H1 (cell line): ENCODE data around the gene ARFGEF3. TPM values are rescaled to one million over a fixed set of nuclear protein-coding genes. Genes with fewer than 3 reads are reported as not detected.

Source experiments
- CTCF ChIA-PET: fragments of 300-600 bp; sonication (Branson Sonifier 250); formaldehyde crosslinking; loops from one replicate; lab custom pipeline; 2021; ENCODE audit not compliant: partially characterized antibody; lab: Charles Lee
- POLR2A ChIA-PET: fragments of 300-600 bp; sonication (Branson Sonifier 250); formaldehyde crosslinking; loops from one replicate; lab custom pipeline; 2021; ENCODE audit warnings: inconsistent platforms; ENCODE audit not compliant: partially characterized antibody; lab: Charles Lee
- DNase-seq, 2 experiments: peaks; one replicate each; pipeline versions ENCODE4 v3.0.0 to v3.0.0-alpha.2; 2010 to 2022; ENCODE audit warnings: low spot score in 2 of 2, low read depth in 1 of 2, mixed read lengths in 1 of 2
- FAIRE-seq: peaks from 2 replicates; lab custom pipeline; 2011; peaks lifted over from hg19 to GRCh38; lab: Jason Lieb, UNC
- H2AFZ ChIP-seq: 2 replicates; pipeline ENCODE4 v1.8.1; 2012; ENCODE audit warnings: low read length, inconsistent platforms
- H2AK5ac ChIP-seq: 2 replicates; pipeline ENCODE4 v1.6.1; 2013; ENCODE audit warnings: low read depth, low read length
- H2BK120ac ChIP-seq: replicated peaks from 2 replicates; pipeline ENCODE3; 2013; ENCODE audit warnings: low read depth, low read length, inconsistent platforms
- H2BK12ac ChIP-seq: 2 replicates; pipeline ENCODE4 v1.6.1; 2013; ENCODE audit warnings: low read depth, low read length
- H2BK15ac ChIP-seq: 2 replicates; pipeline ENCODE4 v1.6.1; 2013; ENCODE audit warnings: low read length
- H2BK20ac ChIP-seq: 2 replicates; pipeline ENCODE4 v1.6.1; 2013; ENCODE audit warnings: low read length
- H2BK5ac ChIP-seq: 2 replicates; pipeline ENCODE4 v1.6.1; 2013; ENCODE audit warnings: low read depth, low read length
- H3K14ac ChIP-seq: 2 replicates; pipeline ENCODE4 v1.6.1; 2013; ENCODE audit warnings: inconsistent platforms; ENCODE audit not compliant: insufficient read length
- H3K18ac ChIP-seq: 2 replicates; pipeline ENCODE4 v1.6.1; 2013; ENCODE audit warnings: low read length; ENCODE audit errors: extremely low read depth
- H3K23ac ChIP-seq: 2 replicates; pipeline ENCODE4 v1.6.1; 2013; ENCODE audit warnings: inconsistent platforms; ENCODE audit not compliant: insufficient read length
- H3K23me2 ChIP-seq: 2 replicates; pipeline ENCODE4 v1.6.1; 2013; ENCODE audit warnings: low read depth, low read length
- H3K27ac ChIP-seq: 2 replicates; pipeline ENCODE4 v1.6.1; 2011; ENCODE audit warnings: low read depth, low read length, inconsistent platforms
- H3K27me3 ChIP-seq, 4 experiments: replicated peaks in 1 of 4; 1 replicate in 1 of 4; 2 replicates in 3 of 4; pipeline versions ENCODE4 v1.6.1 to v1.8.1; 2011 to 2013; ENCODE audit warnings: low read length in 3 of 4, mild to moderate bottlenecking in 3 of 4, inconsistent platforms in 2 of 4, mixed read lengths in 2 of 4, moderate library complexity in 1 of 4; ENCODE audit not compliant: control insufficient read depth in 3 of 4, insufficient read depth in 3 of 4; ENCODE audit errors: extremely low read depth in 1 of 4
- H3K36me3 ChIP-seq, 4 experiments: 2 replicates each; pipeline versions ENCODE4 v1.6.1 to v1.8.1; 2011 to 2013; ENCODE audit warnings: mild to moderate bottlenecking in 4 of 4, low read length in 3 of 4, moderate library complexity in 2 of 4, control low read depth in 1 of 4, inconsistent platforms in 1 of 4; ENCODE audit not compliant: insufficient read depth in 4 of 4, control insufficient read depth in 2 of 4
- H3K4ac ChIP-seq: replicated peaks from 2 replicates; pipeline ENCODE3; 2013; ENCODE audit warnings: low read length, low read depth, mixed read lengths, inconsistent platforms; ENCODE audit not compliant: insufficient read length
- H3K4me1 ChIP-seq, 4 experiments: replicated peaks in 1 of 4; 1 replicate in 1 of 4; 2 replicates in 3 of 4; pipeline versions ENCODE4 v1.6.1 to v1.8.1; 2011 to 2013; ENCODE audit warnings: low read length in 3 of 4, inconsistent platforms in 2 of 4, mixed read lengths in 1 of 4; ENCODE audit not compliant: insufficient read depth in 4 of 4, control insufficient read depth in 3 of 4
- H3K4me2 ChIP-seq, 2 experiments: 2 replicates each; pipeline versions ENCODE4 v1.6.1 to v1.8.1; 2011 to 2013; ENCODE audit warnings: low read depth in 2 of 2, low read length in 2 of 2, control low read depth in 1 of 2, inconsistent platforms in 1 of 2, mild to moderate bottlenecking in 1 of 2; ENCODE audit not compliant: insufficient read depth in 1 of 2
- H3K4me3 ChIP-seq, 4 experiments: fragments of 200-600, 300-600 bp in 1 of 4; sonication (generic), shearing (Covaris generic), sonication (Bioruptor Twin) in 1 of 4; 2 replicates each; pipeline versions ENCODE4 v1.5.1 to v1.8.1; 2011 to 2016; ENCODE audit warnings: low read length in 4 of 4, low read depth in 3 of 4, control low read depth in 2 of 4, inconsistent platforms in 2 of 4, mild to moderate bottlenecking in 2 of 4, mixed read lengths in 1 of 4, moderate library complexity in 1 of 4; ENCODE audit not compliant: insufficient read depth in 2 of 4; ENCODE audit errors: extremely low read depth in 1 of 4
- H3K56ac ChIP-seq: replicated peaks from 2 replicates; pipeline ENCODE3; 2013; ENCODE audit warnings: low read depth, mild to moderate bottlenecking, mixed read lengths, low read length, inconsistent platforms; ENCODE audit not compliant: insufficient read length
- H3K79me1 ChIP-seq: 2 replicates; pipeline ENCODE4 v1.6.1; 2013; ENCODE audit warnings: low read depth, low read length, control low read depth
- H3K79me2 ChIP-seq, 2 experiments: 2 replicates each; pipeline versions ENCODE4 v1.6.1 to v1.8.1; 2012 to 2013; ENCODE audit warnings: low read length in 2 of 2, mild to moderate bottlenecking in 2 of 2, inconsistent platforms in 1 of 2; ENCODE audit not compliant: insufficient read depth in 2 of 2, control insufficient read depth in 1 of 2
- H3K9ac ChIP-seq, 4 experiments: replicated peaks in 1 of 4; 1 replicate in 1 of 4; 2 replicates in 3 of 4; pipeline versions ENCODE4 v1.6.1 to v1.8.1; 2011 to 2013; ENCODE audit warnings: low read depth in 3 of 4, low read length in 3 of 4, control low read depth in 2 of 4, mild to moderate bottlenecking in 2 of 4, moderate library complexity in 2 of 4, inconsistent platforms in 1 of 4; ENCODE audit errors: extremely low read depth in 1 of 4
- H3K9me3 ChIP-seq, 2 experiments: 2 replicates each; pipeline versions ENCODE4 v1.6.1 to v1.8.1; 2012 to 2013; ENCODE audit warnings: mild to moderate bottlenecking in 2 of 2, moderate library complexity in 2 of 2, control low read depth in 1 of 2, inconsistent platforms in 1 of 2, low read depth in 1 of 2, low read length in 1 of 2, mixed read lengths in 1 of 2; ENCODE audit not compliant: insufficient read depth in 2 of 2
- H4K20me1 ChIP-seq, 2 experiments: replicated peaks in 1 of 2; 2 replicates each; pipeline versions ENCODE3 to v1.8.1; 2011 to 2013; ENCODE audit warnings: inconsistent platforms in 2 of 2, low read length in 2 of 2, mild to moderate bottlenecking in 1 of 2; ENCODE audit not compliant: insufficient read depth in 2 of 2, control insufficient read depth in 1 of 2
- H4K5ac ChIP-seq: 2 replicates; pipeline ENCODE4 v1.6.1; 2013; ENCODE audit warnings: low read length, low read depth, mixed read lengths, inconsistent platforms; ENCODE audit not compliant: insufficient read length
- H4K8ac ChIP-seq: 2 replicates; pipeline ENCODE4 v1.8.0; 2013; ENCODE audit warnings: mild to moderate bottlenecking, moderate library complexity, low read length, inconsistent platforms; ENCODE audit not compliant: insufficient read depth; ENCODE audit errors: extremely low read depth
- H4K91ac ChIP-seq: replicated peaks from 2 replicates; pipeline ENCODE3; 2013; ENCODE audit warnings: low read length, mixed read lengths, inconsistent platforms; ENCODE audit not compliant: insufficient read length
- ASH2L ChIP-seq: fragments of 200-600, 300-600 bp; sonication (generic); IDR thresholded peaks from one replicate; pipeline ENCODE4 v1.7.1; 2017; ENCODE audit warnings: low read length
- CEBPB ChIP-seq: IDR thresholded peaks from 2 replicates; pipeline ENCODE4 v1.6.1; 2012; ENCODE audit warnings: low read depth, low read length
- GABPA ChIP-seq: IDR thresholded peaks from 2 replicates; pipeline ENCODE4 v1.6.1; 2011; ENCODE audit warnings: mild to moderate bottlenecking, low read length, moderate library complexity, borderline replicate concordance; ENCODE audit not compliant: insufficient read depth
- HDAC2 ChIP-seq, 2 experiments: fragments of 300-600 bp in 1 of 2; sonication (generic) in 1 of 2; IDR thresholded peaks; 2 replicates each; pipeline ENCODE4 v1.6.1; 2011 to 2012; ENCODE audit warnings: low read depth in 2 of 2, low read length in 2 of 2, mild to moderate bottlenecking in 2 of 2, moderate library complexity in 2 of 2, borderline replicate concordance in 1 of 2, inconsistent platforms in 1 of 2
- HDAC6 ChIP-seq: IDR thresholded peaks from one replicate; pipeline ENCODE4 v1.7.1; 2012; ENCODE audit warnings: low read depth, mild to moderate bottlenecking, inconsistent platforms, low read length, moderate library complexity
- POLR2A ChIP-seq, 2 experiments: IDR thresholded peaks; 1 replicate in 1 of 2; 2 replicates in 1 of 2; pipeline ENCODE4 v1.6.1; 2011; ENCODE audit warnings: low read depth in 2 of 2, low read length in 2 of 2, mild to moderate bottlenecking in 2 of 2; ENCODE audit errors: control extremely low read depth in 1 of 2
- SP4 ChIP-seq: IDR thresholded peaks from 2 replicates; pipeline ENCODE4 v1.6.1; 2012; ENCODE audit warnings: low read length, inconsistent platforms
- TAF7 ChIP-seq: optimal IDR thresholded peaks from 2 replicates; pipeline ENCODE3; 2011; ENCODE audit warnings: low read depth, mild to moderate bottlenecking, inconsistent platforms, low read length, moderate library complexity, borderline replicate concordance
- TBP ChIP-seq: IDR thresholded peaks from 2 replicates; pipeline ENCODE4 v1.6.1; 2011; ENCODE audit warnings: low read depth, low read length, improper control_type of control experiment
- WGBS, 2 experiments: shearing (Covaris generic) in 1 of 2; methylation state at CpG; one replicate each; pipeline versions ENCODE4 v1.1.6 to v1.1.7; 2013 to 2015; ENCODE audit warnings: low lambda C conversion rate in 2 of 2, mixed read lengths in 2 of 2, inconsistent platforms in 1 of 2, low coverage in 1 of 2, missing lambda C conversion rate in 1 of 2; ENCODE audit not compliant: insufficient replicate concordance in 2 of 2, insufficient coverage in 1 of 2, insufficient read length in 1 of 2; ENCODE audit errors: extremely low coverage in 1 of 2, missing lambda C conversion rate in 1 of 2; 5-methylcytosine and 5-hydroxymethylcytosine counted together
- polyA plus RNA-seq, 7 experiments: library from polyadenylated mRNA; depleted of rRNA in 3 of 7; stranded (reverse) in 5 of 7; unstranded in 2 of 7; fragments of >200 nt in 5 of 7; fragments of 200-250 nt in 2 of 7; gene quantifications; 1 replicate in 5 of 7; 2 replicates in 1 of 7; 4 replicates in 1 of 7; pipeline versions ENCODE4 v1.2.1 to v1.2.3, GENCODE V29; 2011 to 2013; ENCODE audit warnings: missing spikeins in 2 of 7, mixed read lengths in 2 of 7
- total RNA-seq: library from RNA; stranded (reverse); fragmentation: NEBNext Ultra II Directional; extraction: Animal tissue kit (Norgen Biotek cat#: 25700); gene quantifications from 2 replicates; pipeline ENCODE4 v1.2.1, GENCODE V29; 2021
- TF ChIP-seq, protein P1 (sequence below): IDR thresholded peaks from 2 replicates; pipeline ENCODE4 v1.6.1; 2011; ENCODE audit warnings: low read length, improper control_type of control experiment

The ARFGEF3 gene
- total and polyA plus RNA-seq, 2 of the 8 experiments (the other 6 are each of a cell fraction or from before 2014, with no cell fraction given) = 5.8 to 23.2 TPM

DNA sequence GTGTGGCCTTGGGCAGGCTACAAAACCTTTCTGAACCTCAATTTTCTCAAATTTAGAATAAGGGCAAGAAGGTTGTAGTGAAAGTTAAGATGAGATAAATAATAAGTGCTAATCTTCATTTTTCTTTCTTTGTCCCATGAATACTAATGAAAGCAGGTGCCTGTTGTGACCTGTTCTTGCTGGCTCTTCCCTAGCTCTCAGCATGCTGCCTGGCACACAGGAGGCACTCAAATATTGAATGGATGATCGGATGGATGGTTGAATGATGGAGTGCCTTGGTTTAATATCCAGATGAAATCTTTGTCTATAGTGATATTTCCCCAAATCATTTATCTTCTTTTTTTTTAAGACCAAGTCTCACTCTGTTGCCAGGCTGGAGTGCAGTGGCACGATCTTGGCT is 41.6 kb downstream of the ARFGEF3 start:
- Histone ChIP-seq H3K14ac (no peak overlapping the region), H3K79me1 (no peaks in the 10 kb centered on the region), H2BK12ac (no peak overlapping the region), H3K18ac (no peak overlapping the region), H2AK5ac (no peak overlapping the region), H4K8ac (no peak overlapping the region), H4K20me1 (no peaks in the 10 kb centered on the region), H4K5ac (no peak overlapping the region), H2AFZ (no peak overlapping the region), H4K91ac (no peak overlapping the region), H3K79me2 (no peaks in the 10 kb centered on the region), H2BK120ac (no peak overlapping the region), H3K23me2 (no peaks in the 10 kb centered on the region), H3K4me3 (no peak overlapping the region), H3K4me2 (no peak overlapping the region), H3K9ac (no peak overlapping the region), H3K36me3 (no peaks in the 10 kb centered on the region; a peak in 1 of 8 replicates), H3K4ac (no peak overlapping the region), H3K23ac (no peak overlapping the region), H2BK20ac (no peak overlapping the region), H3K56ac (no peak overlapping the region), H3K27ac (no peak overlapping the region), H3K9me3 (no peaks in the 10 kb centered on the region), H3K27me3 (no peaks in the 10 kb centered on the region), H2BK15ac (no peak overlapping the region), H3K4me1 (peaks cover 0 to 9% (median 3%) of the 10 kb centered on the region in 4 experiments; a peak in 2 of 7 replicates), H2BK5ac (no peak overlapping the region)
- DNase-seq (no peak), FAIRE-seq (no peak)
- 96% methylated on average over 2 of the region's 2 CpGs; no CpG with 5 or more reads in 1 of the 2 experiments for WGBS, 2 experiments
- TF ChIP-seq HDAC6 = no peak
- no peak for TF ChIP-seq SP4
- no peak for TF ChIP-seq TAF7
- TF ChIP-seq CEBPB = no peak
- TF ChIP-seq GABPA = no peak
- no peak for TF ChIP-seq TBP
- no peak for TF ChIP-seq HDAC2 (IDR thresholded peaks at IDR 0.05; ENCODE audit: borderline replicate concordance in 1 of 2, low read depth in 2 of 2, low read length in 2 of 2)
- TF ChIP-seq, protein P1, sequence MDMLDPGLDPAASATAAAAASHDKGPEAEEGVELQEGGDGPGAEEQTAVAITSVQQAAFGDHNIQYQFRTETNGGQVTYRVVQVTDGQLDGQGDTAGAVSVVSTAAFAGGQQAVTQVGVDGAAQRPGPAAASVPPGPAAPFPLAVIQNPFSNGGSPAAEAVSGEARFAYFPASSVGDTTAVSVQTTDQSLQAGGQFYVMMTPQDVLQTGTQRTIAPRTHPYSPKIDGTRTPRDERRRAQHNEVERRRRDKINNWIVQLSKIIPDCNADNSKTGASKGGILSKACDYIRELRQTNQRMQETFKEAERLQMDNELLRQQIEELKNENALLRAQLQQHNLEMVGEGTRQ = no peak
- no peak for TF ChIP-seq POLR2A (IDR thresholded peaks at IDR 0.05; ENCODE audit: control extremely low read depth in 1 of 2, low read depth in 2 of 2, low read length in 2 of 2)
- TF ChIP-seq ASH2L = no peak
- CTCF ChIA-PET = interaction anchor here (1.7 kb wide), 1 partner anchor 8 kb away, joined by 6 read pairs; no protein-coding TSS in a partner anchor
- POLR2A ChIA-PET = no interaction called here
